GM19452 (cell line): ENCODE data around the gene SESTD1.
A peak's percentile ranks its signal among the peaks of the same experiment; 100 is the strongest.
"Not testable (repeated sequence)": the region's sequence is repeated elsewhere in the genome, so short reads cannot be mapped to it uniquely, and the experiment has no call there.

ENCODE experiments used
- ATAC-seq: cut with Tn5 transposase; IDR thresholded peaks from one replicate; pipeline ENCODE4 v1.9.1; 2021; ENCODE audit not compliant: unreplicated experiment

Gene SESTD1

GRCh38 chr2:179268277-179268925, 3.8 kb upstream of the SESTD1 start:
- no peak for ATAC-seq

- ATAC-seq: no peak
These were observed 1.6 kb upstream of the SESTD1 start for GRCh38 chr2:179266271-179266670.

- no peak for ATAC-seq
These were observed 464 bp upstream of the SESTD1 start for GRCh38 chr2:179265082-179265510.

GRCh38 chr2:179263446-179264367, 925 bp downstream of the SESTD1 start:
- ATAC-seq: peak; percentile 38

- ATAC-seq: no peak
These were observed 1.6 kb downstream of the SESTD1 start for GRCh38 chr2:179263015-179263414.

GRCh38 chr2:179262077-179262660, 2.5 kb downstream of the SESTD1 start:
- ATAC-seq: no peak

GRCh38 chr2:179261151-179261825, 3.3 kb downstream of the SESTD1 start:
- ATAC-seq: no peak

GRCh38 chr2:179260224-179260623, 4.4 kb downstream of the SESTD1 start:
- ATAC-seq: no peak

- ATAC-seq: peak; percentile 35
These were observed 9.5 kb downstream of the SESTD1 start for GRCh38 chr2:179255129-179255528.

- peak; percentile 43 for ATAC-seq
These were observed 11.4 kb downstream of the SESTD1 start for GRCh38 chr2:179253226-179253625.

- ATAC-seq: peak; percentile 29
These were observed 12.2 kb downstream of the SESTD1 start for GRCh38 chr2:179252423-179252822.

GRCh38 chr2:179251870-179252269, 12.8 kb downstream of the SESTD1 start:
- ATAC-seq: no peak

GRCh38 chr2:179250848-179251504, 13.7 kb downstream of the SESTD1 start:
- ATAC-seq: no peak

- ATAC-seq: no peak
These were observed 14.5 kb downstream of the SESTD1 start for GRCh38 chr2:179250095-179250494.

- ATAC-seq: peak; percentile 26
These were observed 16.6 kb downstream of the SESTD1 start for GRCh38 chr2:179248024-179248348.

GRCh38 chr2:179247318-179248023, 17.2 kb downstream of the SESTD1 start:
- ATAC-seq: peak; percentile 45

GRCh38 chr2:179245843-179246242, 18.8 kb downstream of the SESTD1 start:
- ATAC-seq: not testable (repeated sequence)

- ATAC-seq: no peak
These were observed 21.6 kb downstream of the SESTD1 start for GRCh38 chr2:179243046-179243445.

GRCh38 chr2:179240481-179241451, 23.9 kb downstream of the SESTD1 start:
- no peak for ATAC-seq
